DMS79 (cell line): ENCODE data around the gene FSD2.
A peak's percentile ranks its signal among the peaks of the same experiment; 100 is the strongest.

Source experiments
- DNase-seq: peaks from one replicate; lab custom pipeline; 2025; lab: John Stamatoyannopoulos, UW

Gene FSD2, protein sequence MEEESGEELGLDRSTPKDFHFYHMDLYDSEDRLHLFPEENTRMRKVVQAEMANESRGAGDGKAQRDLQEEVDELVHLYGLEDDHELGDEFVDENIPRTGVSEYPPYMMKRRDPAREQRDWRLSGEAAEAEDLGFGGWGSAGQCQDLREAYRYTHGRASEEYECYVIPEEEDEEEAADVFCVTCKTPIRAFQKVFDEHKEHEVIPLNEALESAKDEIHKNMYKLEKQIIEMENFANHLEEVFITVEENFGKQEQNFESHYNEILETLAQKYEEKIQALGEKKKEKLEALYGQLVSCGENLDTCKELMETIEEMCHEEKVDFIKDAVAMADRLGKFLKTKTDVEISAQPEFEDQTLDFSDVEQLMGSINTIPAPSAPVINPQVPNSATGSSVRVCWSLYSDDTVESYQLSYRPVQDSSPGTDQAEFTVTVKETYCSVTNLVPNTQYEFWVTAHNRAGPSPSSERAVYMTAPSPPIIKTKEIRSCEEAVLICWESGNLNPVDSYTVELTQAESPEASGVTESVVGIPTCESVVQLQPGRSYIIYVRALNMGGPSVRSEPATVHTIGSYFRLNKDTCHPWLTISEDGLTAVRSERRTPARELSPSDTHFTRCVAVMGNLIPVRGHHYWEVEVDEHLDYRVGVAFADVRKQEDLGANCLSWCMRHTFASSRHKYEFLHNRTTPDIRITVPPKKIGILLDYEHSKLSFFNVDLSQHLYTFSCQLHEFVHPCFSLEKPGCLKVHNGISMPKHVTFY

DNA sequence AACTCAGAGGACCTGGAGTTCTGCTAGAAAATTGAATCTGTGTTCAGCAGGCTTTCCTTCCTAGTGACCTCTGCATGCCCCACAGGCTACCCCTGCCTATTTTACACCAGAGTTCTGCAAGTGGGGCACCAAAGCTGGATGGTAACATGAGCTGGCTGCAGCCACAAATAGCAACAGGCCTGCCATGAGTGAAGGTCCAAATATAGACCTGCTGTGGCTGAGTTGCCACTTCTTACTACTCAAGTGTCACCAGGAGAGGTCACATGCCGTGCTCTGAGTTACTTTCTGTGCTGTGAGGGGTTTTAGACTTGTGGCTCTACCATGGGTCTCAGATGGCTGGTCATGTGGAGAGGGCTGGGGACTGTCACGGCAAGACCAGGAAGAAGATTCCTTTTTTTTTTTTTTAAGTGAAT lies at the start of gene FSD2:
FSD2 (minus strand) TSS at position 76 of the 413 bp plus-strand sequence. CDS start 18,679 bp downstream, outside the sequence.
- DNase-seq, result peak; percentile 62

DNA sequence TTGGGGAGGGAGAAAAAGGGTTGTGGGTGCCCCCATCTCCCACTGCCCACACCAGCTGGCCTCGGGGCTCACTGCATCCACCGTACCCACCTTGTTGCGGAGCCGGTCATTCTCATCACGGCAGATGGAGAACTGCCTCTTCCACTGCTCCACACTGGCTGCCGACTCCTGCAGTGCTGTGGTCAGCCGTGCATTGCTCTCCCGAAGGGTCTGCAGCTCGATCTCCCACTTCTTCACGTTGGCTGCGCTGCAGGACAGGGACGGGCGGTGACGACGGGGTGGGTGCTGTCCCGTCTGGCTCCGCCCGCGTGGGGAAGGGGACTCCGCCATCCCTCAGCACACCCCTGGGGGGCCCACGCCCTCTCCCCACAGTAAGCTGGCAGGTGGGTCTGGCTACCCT lies 48.7 kb upstream of the FSD2 start:
- no peak for DNase-seq

DNA sequence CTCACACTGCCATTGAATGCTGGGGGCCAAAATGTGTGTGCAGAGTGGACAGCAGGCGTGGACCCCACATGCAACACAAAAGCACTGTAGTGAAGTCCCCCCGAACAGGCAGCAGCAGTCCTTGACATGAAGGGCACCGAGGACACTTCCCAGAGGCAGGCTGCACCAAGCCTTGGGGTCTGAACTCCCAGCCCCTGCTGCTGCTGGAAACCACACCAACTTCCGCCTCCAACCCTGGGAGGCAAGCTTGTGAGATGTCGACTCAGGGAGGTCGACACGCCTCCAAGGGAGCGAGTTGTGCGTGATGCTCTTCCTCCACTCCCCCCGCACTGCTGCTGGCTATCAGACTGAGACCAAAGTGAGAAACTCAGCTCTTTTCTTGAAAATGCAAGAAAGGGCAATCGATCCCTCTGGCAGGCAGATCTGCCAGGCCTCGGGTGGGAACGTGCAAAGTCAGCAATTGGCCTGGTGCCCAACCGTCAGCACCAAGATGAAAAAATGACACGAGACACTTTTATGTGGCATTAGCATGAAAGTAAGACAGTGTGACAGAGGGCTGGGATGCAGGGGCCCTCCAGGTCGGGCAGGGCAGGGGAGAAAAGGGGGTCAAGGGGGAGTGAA lies 47.2 kb upstream of the FSD2 start:
- DNase-seq, result no peak

DNA sequence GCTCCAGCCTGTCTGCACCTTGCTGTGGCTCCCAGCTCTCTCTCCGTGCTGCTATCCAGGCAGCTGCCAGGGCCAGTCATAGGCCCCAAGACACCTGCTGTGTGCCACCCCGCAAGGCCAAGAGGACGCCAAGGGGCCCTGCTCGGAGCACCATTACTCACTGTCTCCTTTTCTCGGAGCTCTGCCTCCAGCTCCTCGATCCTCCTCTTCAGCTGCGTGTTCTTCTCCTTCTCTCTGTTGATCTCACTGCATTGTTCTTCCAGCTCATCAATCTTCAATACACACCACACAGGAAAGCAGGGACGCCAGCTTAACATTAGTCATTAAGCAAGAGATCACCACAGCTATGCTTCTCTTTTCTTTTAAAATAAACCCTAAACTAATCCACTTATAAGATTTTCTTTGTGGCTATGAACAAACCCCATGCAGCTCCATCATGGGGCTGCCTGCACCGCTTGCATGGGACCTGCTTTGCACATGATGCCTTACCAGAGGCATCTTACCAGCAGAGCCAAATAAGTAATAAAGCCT lies 46.2 kb upstream of the FSD2 start:
- no peak for DNase-seq

DNA sequence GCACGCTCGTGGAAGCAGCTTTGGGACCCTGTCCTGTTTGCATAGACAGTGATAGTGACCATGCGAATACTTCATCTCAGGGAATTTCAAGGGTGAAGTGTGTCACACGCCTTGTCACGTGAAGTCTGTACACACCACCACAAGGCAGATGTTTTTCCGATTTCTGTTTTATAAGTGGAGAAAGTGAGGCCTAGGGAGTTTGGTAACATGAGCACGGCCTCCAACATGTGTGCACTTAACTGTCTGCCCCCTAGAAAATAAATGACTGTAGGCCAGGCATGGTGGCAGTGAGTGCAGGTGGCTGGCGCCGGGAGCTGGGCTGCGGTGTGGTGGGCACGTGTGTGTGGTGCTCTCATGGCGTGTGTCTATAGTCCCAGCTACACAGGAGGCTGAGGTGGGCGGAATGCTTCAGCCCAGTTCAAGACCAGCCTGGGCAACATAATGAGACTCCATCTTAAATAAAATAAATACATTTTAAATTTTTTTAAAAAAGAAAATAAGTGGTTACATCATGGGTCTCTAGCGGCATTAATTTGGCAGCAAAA lies 45.5 kb upstream of the FSD2 start:
- DNase-seq, result no peak

DNA sequence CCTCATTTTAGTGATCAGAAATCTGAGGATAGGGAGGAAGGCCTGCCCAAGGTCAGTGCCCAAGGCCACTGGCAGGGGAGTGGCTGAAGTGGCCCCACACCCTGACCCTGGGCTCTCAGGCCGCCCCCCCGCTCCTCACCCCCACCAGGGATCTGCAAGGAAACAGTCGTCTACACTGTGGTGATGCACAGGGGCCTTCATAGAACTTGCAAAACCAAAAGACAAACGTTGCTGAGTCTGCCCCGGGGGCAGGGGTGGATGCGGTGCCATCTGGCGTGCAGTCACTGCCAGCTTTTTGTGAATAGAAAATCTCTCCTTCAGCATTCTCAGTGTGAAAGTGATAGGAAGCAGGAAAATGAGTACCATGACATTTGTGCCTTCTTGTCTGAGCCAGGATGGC lies 44.9 kb upstream of the FSD2 start:
- DNase-seq, result no peak

DNA sequence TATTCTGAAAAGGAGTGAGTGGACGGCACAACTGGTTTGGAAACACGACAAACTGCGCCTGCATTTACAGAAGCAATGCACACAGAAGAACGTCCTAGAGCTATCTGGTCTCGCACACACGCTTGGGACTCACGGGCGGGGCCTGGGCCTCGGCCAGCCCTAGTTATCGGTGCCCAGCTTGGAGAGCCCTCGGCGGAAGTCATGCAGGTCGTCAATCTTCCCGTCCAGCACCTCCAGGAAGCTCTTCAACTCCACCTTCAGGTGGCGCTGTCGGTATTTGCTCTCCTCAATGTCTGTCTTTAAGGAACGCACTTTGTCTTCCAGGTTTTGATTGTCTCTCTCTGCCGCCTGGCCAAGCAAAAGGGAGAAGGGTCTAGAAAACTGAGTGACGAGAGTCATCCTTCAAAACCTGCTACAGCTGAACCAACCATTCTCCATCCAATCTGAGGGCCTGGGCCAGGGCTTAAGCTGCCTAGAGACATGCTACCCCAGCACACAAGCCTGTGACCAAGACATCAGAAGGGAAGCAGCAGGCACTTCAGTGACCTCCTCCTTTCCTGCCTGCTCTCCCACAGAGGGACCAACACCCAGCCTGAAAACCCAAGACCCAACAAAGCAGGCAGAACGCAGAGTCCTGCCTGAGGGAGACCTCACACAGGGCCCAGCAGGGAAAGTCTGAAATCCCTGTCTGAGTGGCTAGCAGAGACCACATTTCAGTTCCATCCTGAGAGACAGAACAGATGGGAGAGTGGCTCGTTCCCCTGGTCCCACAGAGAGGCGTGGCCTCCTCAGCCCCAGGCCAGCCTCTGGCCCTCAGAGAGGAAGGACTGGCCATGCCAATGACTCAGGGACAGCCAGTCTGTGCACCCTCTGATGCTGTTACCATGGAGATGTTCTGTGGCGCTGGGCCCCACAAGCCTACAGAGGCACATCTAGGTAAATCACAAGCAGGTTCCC lies 44.0 kb upstream of the FSD2 start:
- no peak for DNase-seq

DNA sequence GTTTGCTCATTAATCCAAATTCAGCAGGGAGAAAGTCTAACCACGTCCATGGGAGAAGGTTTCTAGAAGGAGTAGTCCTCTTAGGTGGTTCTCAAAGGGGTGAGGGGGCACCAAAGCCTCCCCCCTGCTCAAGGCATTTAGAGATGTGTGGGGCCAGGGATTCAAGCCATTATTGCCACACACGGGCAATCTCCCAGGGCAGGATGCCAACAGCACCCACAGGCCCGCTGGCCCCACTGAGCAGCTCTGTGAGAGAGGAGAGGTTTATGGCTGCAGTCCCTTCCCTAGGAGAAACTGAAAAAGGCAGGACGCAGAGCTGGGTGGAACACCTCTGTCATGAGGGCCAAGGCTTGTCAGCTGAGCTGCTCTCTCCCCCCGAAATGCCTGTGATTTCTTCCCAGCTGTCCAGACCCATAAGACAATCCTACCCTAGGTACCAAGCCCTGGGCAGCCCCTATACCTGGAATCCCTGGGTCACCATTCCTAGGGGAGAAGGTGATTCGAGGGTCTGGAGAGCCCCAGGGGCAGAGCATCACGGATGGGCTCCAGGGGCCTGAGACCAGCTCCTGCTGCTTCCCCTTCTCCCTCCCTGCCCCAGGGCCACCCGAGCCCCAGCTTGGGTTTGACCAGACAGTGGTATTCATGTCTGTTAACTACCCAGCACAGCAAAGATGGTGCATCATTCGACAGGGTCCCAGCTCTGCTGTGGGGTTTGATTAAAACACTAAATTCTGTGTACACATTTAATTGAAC lies 42.5 kb upstream of the FSD2 start:
- DNase-seq, result no peak

DNA sequence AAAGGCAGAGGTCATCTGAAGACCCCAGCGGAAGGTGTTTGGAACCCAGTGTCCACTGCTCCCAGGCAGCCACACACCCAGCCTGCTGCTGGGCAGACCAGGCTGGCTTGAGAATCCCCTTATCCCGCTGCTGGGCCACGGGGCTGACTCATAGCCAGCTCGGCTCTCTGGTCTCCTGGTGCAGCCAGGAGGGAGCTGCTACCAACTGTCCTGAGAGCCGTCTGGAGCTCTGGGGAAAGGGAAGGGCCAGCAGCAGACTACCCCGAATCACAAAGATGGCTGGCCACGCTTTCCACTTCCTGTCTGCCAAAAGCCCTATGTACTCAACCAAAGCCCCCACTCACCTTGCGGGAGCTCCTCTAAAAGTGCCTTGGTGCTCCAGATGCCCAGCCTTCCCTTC lies 41.8 kb upstream of the FSD2 start:
- no peak for DNase-seq

DNA sequence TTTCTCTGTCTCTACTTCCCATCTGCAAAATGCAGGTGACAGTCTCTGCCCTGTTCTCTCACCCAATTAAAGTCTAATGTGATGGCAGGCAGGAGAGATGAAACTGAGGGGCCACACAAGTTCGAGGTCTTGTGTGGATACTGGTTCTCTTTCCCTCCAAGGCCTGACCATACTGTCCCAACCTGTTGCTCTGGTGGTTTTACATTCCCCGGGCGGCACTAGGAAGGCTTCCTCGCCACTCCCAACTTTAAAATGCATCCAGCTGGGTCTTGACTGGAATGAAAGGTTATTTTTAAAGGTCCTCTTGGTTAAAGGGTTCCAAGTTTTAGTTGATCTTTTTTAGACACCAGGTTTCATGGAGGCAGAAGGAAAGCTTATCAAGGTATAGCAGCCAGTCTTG lies 40.8 kb upstream of the FSD2 start:
- DNase-seq, result no peak

DNA sequence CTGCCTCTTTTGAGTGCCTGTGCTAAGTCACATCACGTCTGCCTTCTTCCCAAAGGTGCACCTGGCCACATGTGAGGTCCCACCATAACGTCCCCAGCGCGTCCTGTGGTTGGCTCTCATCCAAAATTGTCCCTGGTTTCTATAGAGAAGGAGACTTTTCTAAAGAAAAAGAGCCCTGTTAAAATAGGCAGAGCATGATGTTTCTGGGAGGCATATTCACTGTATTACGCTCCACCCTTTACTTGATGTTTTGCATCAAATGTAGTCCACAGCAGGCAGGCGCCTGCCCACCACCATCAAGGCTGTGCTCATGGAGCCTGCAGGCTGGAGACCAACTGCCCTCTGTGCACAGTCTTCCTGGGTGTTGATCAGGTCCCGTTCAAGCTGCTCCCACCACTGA lies 39.8 kb upstream of the FSD2 start:
- no peak for DNase-seq

DNA sequence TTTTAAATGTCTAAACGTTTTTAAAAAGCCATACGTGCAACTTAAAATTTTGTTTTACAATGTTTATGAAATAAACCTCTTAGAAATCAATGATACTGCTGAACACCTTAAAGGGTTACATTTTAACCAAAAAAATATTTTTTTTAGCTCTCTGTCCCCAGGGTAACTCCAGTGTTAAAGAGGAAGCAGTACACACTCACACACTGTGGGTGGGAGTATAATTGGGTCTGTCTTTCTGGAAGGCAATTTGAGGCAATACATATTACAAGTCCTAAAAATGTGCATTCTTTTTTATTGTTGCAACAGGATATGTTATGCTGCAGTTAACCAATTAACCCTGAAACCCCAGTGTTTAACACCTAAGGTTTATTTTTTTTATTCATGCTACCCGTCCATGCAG lies 37.7 kb upstream of the FSD2 start:
- DNase-seq, result no peak

DNA sequence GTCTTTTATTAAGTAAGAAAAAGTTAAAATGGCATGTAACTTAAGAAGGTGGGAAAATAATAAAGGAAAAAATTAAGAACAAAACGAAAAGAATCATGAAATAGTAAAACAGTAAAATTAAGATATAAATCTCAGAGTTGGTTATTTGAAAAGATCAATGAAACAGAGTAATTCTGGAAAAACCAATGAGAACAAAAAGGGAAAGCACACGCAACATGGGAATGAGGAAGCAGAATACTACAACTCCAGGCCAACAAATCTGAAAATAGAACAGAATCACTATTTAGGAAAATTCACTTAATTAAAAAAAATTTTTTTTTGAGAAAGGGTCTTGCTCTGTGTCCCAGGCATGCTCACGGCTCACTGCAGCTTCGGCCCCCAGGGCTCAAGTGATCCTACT lies 34.3 kb upstream of the FSD2 start:
- DNase-seq, result no peak

DNA sequence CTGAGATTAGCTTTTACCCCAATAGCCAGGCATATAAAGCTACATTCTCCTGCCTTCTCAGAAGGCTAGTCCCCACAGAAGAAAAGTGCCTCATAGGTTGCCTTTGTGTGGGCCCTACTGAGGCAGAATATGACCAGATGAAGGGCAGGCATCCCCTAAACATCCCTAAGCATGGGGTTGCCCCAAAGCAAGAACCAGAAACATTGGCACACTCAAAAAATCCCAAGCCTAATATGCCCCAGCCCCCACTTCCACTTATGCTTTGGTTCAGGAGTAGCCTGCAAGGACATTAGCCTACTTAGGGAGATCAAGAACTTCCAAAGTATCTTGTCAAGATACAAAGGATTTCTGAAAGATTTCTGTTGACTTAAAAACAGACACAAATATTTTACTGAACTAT lies 33.3 kb upstream of the FSD2 start:
- no peak for DNase-seq

DNA sequence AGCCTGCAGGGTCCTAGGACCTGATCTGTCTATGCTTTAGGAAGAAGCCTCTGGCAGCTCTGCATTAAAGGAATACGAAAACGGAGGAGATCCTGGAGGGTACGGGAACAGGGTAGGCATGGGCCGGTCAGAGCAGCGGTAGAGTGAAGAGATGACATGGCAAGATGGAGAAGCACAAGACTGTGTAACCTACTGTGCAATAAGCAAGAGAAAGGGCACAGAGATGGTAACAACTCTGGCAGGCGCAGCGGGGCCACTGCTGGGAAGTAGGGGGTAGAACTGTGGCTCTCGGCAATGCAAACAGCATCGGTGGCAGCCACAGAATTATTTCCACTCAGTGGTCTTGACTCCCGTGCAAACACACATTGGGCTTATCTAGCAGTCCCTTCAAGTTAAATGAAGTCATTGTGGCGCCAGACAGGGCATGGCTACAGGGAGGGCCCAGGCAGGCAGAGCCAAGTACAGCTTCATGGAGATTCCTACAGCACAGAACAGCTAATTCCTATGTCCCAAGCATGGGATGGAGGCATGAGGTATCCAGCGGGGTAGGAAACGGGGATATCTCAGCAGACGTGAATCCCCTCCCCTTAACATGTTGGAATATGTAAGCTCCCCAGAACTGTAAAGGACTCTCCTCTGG lies 32.3 kb upstream of the FSD2 start:
- DNase-seq, result no peak

DNA sequence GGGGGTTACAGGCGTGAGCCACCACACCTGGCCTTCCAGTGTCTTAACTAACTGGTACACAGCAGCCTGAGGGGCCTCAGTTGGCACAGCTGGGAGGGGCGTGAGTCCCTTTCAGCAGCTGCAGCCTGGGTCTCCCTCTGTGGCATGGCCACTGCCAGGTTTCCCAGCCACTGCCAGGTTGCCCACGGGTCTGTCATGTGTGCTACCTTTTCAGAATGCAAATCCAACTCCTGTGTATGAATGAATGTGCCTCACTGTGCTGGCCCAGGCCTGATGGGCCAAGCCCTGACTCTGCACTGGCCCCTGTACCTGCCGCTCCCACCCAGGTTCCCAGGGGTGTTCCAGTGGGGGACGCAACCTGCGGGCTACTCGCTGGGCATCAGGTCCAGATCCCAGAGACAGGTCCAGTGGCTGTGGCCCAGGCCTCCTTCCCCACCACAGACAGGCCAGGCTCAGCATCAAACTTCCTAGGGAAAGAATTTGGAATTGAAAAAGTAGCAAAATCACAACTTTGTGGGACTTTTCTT lies 29.6 kb upstream of the FSD2 start:
- no peak for DNase-seq

DNA sequence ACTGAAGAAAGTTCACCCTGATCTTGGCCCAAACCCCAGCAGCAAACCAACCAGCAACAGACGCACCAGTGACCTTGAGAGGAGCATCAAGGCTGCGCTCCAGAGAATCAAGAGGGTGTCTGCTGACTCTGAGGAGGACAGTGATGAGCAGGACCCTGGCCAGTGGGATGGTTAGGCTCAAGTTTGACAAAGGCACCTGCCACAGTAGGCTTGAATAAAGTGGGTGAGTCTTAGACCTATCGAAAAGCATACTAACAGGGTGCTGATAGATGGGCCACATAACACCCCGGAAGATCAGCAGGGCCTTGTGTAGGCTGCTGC lies 27.5 kb upstream of the FSD2 start:
- DNase-seq, result no peak

DNA sequence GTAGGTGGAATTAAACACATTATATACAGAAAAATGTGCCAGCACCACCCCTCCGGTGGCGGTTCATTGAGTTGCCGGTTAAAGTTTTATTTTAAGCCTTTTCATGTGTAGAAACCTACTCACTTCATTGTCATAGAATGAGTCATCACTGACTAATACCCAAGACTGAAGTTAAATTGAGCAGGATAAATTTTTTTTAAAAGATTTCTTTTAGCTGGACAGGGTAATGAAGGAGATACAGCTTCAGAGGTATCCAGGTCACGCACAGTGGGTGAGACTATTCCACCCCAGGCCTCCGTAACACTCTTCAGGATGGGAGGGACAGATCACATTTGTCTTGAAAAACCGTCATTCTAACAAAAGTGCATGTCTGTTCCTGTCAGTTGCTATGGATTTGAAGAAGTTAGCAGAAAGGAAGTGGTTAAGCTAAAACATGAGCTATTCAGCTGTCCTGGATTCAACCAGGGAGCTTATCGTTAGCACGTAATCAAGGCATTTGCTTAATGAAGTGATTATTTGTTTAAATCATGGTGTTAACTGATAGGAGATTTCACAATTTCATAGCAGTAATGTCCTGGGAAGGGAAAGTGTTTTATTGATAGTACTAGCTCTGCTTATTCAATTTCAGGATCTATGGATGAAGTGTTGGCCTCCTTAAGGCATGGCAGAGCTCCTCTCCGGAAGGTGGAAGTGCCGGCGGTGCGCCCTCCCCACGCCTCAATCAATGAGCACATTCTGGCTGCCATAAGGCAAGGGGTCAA lies 26.9 kb upstream of the FSD2 start:
- no peak for DNase-seq

DNA sequence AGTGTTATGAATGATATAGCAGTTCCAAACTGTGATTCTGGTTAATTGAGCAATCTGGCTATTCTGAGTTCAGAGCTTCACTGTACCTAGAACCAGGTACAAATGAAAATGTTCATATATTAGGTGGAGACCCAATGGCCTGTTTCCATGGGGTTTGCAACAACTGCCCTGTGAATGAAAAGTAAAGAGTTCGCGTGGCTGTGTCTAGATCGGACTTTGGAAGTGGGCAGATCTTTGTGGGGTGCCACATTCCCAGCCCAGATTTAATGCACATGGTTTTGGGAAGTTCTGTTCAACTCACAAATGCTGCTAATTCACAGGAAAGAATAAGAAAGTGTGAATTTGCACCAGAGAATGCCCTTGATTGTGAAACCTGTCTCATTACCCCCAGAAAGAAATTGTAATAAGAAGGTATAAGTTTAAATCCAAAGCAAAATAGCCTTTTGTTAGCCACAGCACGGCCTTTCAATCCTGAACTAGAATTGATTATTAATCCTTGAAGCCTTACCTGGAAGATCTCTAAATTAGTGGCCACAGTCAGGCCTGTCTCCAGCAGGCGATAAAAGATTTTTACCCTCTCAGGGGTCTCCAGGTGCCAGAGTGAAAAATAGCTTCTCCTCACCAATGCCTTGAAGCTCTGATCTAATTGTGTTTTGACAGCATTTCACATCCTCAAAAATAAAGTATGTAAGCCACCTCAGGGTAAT lies 26.2 kb upstream of the FSD2 start:
- no peak for DNase-seq
